ENCODE results near the gene XPOT.

- TF ChIP-seq CTCF (IDR thresholded peaks at IDR 0.05) (no peak), POLR2A (IDR thresholded peaks at IDR 0.05) (no peak)
These were observed 91.0 kb downstream of the XPOT start for GRCh38 chr12:64494998-64495729.
